HEK293 (cell line): Measurements from ENCODE around the gene CIZ1.

Source experiments
- CTCF ChIA-PET: fragments of 350-600 bp; formaldehyde crosslinking; extraction: SDS; loops from one replicate; lab custom pipeline; 2021; ENCODE audit warnings: antibody characterized with exemption; lab: Yijun Ruan, JAX
- POLR2A ChIA-PET: fragments of 300-600 bp; formaldehyde crosslinking; extraction: SDS; loops from one replicate; lab custom pipeline; 2020; ENCODE audit warnings: antibody characterized with exemption, inconsistent platforms; lab: Yijun Ruan, JAX
- H3K27ac ChIP-seq: fragments of 200-500 bp; sonication (Bioruptor generic); 2 replicates; pipeline ENCODE4 v1.5.1; 2014; ENCODE audit warnings: low read depth, low read length, control low read depth, inconsistent platforms; ENCODE audit errors: extremely low read depth
- H3K36me3 ChIP-seq, 2 experiments: fragments of 200-500 bp in 1 of 2; sonication (Bioruptor generic) in 1 of 2; 1 replicate in 1 of 2; 2 replicates in 1 of 2; pipeline ENCODE4 v1.5.1; 2014 to 2017; ENCODE audit warnings: inconsistent platforms in 2 of 2, low read length in 2 of 2; ENCODE audit not compliant: control insufficient read depth in 2 of 2, insufficient read depth in 1 of 2
- H3K4me1 ChIP-seq: fragments of 200-500 bp; sonication (Bioruptor generic); 2 replicates; pipeline ENCODE4 v1.5.1; 2014; ENCODE audit warnings: mild to moderate bottlenecking, low read length, inconsistent platforms; ENCODE audit not compliant: control insufficient read depth, insufficient read depth
- H3K4me3 ChIP-seq: 2 replicates; pipeline ENCODE4 v1.5.1; 2011; ENCODE audit warnings: low read depth, mild to moderate bottlenecking, control low read depth, low read length, moderate library complexity
- H3K9me3 ChIP-seq: fragments of 200-500 bp; sonication (Bioruptor generic); 2 replicates; pipeline ENCODE4 v1.5.1; 2014; ENCODE audit warnings: low read depth, low read length, inconsistent platforms; ENCODE audit not compliant: control insufficient read depth, insufficient read depth
- AEBP2 ChIP-seq: fragments of 450-650 bp; formaldehyde crosslinking; IDR thresholded peaks from 2 replicates; pipeline ENCODE4 v1.5.1; 2016; ENCODE audit warnings: missing biosample characterization, missing genetic modification characterization, borderline replicate concordance
- BCL11A ChIP-seq: fragments of 450-650 bp; formaldehyde crosslinking; IDR thresholded peaks from 2 replicates; pipeline ENCODE4 v1.5.1; 2016; ENCODE audit warnings: low read depth, missing biosample characterization, missing genetic modification characterization
- GLIS2 ChIP-seq: fragments of 450-650 bp; formaldehyde crosslinking; IDR thresholded peaks from 2 replicates; pipeline ENCODE4 v1.5.1; 2016; ENCODE audit warnings: missing biosample characterization, missing genetic modification characterization
- HOXD13 ChIP-seq: sonication (generic); formaldehyde crosslinking; IDR thresholded peaks from 2 replicates; pipeline ENCODE4 v1.8.0; 2022; ENCODE audit warnings: missing genetic modification reagents, borderline replicate concordance
- KLF1 ChIP-seq: fragments of 450-650 bp; formaldehyde crosslinking; IDR thresholded peaks from 2 replicates; pipeline ENCODE4 v1.5.1; 2016; ENCODE audit warnings: missing biosample characterization, missing genetic modification characterization
- KLF8 ChIP-seq: fragments of 450-650 bp; formaldehyde crosslinking; IDR thresholded peaks from 2 replicates; pipeline ENCODE4 v1.5.1; 2016; ENCODE audit warnings: missing biosample characterization, missing genetic modification characterization
- SP2 ChIP-seq: fragments of 450-650 bp; formaldehyde crosslinking; IDR thresholded peaks from 2 replicates; pipeline ENCODE4 v1.5.1; 2016; ENCODE audit warnings: missing biosample characterization, missing genetic modification characterization
- ZBTB11 ChIP-seq: fragments of 450-650 bp; formaldehyde crosslinking; conservative IDR thresholded peaks from 2 replicates; pipeline ENCODE4 v1.5.1; 2016; ENCODE audit warnings: low read depth, missing biosample characterization, missing genetic modification characterization
- ZBTB17 ChIP-seq: fragments of 450-650 bp; formaldehyde crosslinking; IDR thresholded peaks from 2 replicates; pipeline ENCODE4 v1.5.1; 2016; ENCODE audit warnings: missing biosample characterization, missing genetic modification characterization
- ZBTB21 ChIP-seq: fragments of 450-650 bp; formaldehyde crosslinking; IDR thresholded peaks from 2 replicates; pipeline ENCODE4 v1.5.1; 2017; ENCODE audit warnings: missing biosample characterization, missing genetic modification characterization
- ZNF114 ChIP-seq: fragments of 450-650 bp; formaldehyde crosslinking; IDR thresholded peaks from 2 replicates; pipeline ENCODE4 v1.5.0; 2017; ENCODE audit warnings: missing biosample characterization, missing genetic modification characterization
- ZNF140 ChIP-seq: fragments of 450-650 bp; formaldehyde crosslinking; IDR thresholded peaks from 2 replicates; pipeline ENCODE4 v1.5.1; 2016; ENCODE audit warnings: missing biosample characterization, missing genetic modification characterization
- ZNF18 ChIP-seq: fragments of 450-650 bp; formaldehyde crosslinking; IDR thresholded peaks from 2 replicates; pipeline ENCODE4 v1.5.1; 2016; ENCODE audit warnings: missing biosample characterization, missing genetic modification characterization
- ZNF239 ChIP-seq: fragments of 450-650 bp; formaldehyde crosslinking; IDR thresholded peaks from 2 replicates; pipeline ENCODE4 v1.5.1; 2016; ENCODE audit warnings: missing biosample characterization, missing genetic modification characterization
- ZNF248 ChIP-seq: fragments of 450-650 bp; formaldehyde crosslinking; IDR thresholded peaks from 2 replicates; pipeline ENCODE4 v1.5.1; 2017; ENCODE audit warnings: missing biosample characterization, missing genetic modification characterization
- ZNF302 ChIP-seq: fragments of 450-650 bp; formaldehyde crosslinking; IDR thresholded peaks from 2 replicates; pipeline ENCODE4 v1.5.1; 2016; ENCODE audit warnings: missing biosample characterization, missing genetic modification characterization, low read depth
- ZNF324 ChIP-seq: fragments of 450-650 bp; formaldehyde crosslinking; IDR thresholded peaks from 2 replicates; pipeline ENCODE4 v1.5.1; 2016; ENCODE audit warnings: missing biosample characterization, missing genetic modification characterization
- ZNF341 ChIP-seq: fragments of 450-650 bp; formaldehyde crosslinking; IDR thresholded peaks from 2 replicates; pipeline ENCODE4; 2016; ENCODE audit warnings: low read depth, missing biosample characterization, missing genetic modification characterization
- ZNF488 ChIP-seq: fragments of 450-650 bp; formaldehyde crosslinking; IDR thresholded peaks from 2 replicates; pipeline ENCODE4 v1.5.1; 2016; ENCODE audit warnings: missing biosample characterization, missing genetic modification characterization
- ZNF585B ChIP-seq: fragments of 450-650 bp; formaldehyde crosslinking; IDR thresholded peaks from 2 replicates; pipeline ENCODE4 v1.5.1; 2016; ENCODE audit warnings: missing biosample characterization, missing genetic modification characterization
- ZNF600 ChIP-seq: fragments of 450-650 bp; formaldehyde crosslinking; IDR thresholded peaks from 2 replicates; pipeline ENCODE4 v1.5.1; 2016; ENCODE audit warnings: missing biosample characterization, missing genetic modification characterization
- ZNF639 ChIP-seq: fragments of 450-650 bp; formaldehyde crosslinking; IDR thresholded peaks from 2 replicates; pipeline ENCODE4 v1.5.1; 2016; ENCODE audit warnings: missing biosample characterization, missing genetic modification characterization
- ZNF776 ChIP-seq: fragments of 450-650 bp; formaldehyde crosslinking; IDR thresholded peaks from 2 replicates; pipeline ENCODE4 v1.5.0; 2017; ENCODE audit warnings: missing biosample characterization, missing genetic modification characterization, borderline replicate concordance
- ZNF785 ChIP-seq: fragments of 450-650 bp; formaldehyde crosslinking; IDR thresholded peaks from 2 replicates; pipeline ENCODE4 v1.5.1; 2016; ENCODE audit warnings: missing biosample characterization, missing genetic modification characterization
- ZSCAN30 ChIP-seq: fragments of 450-650 bp; IDR thresholded peaks from 2 replicates; pipeline ENCODE4 v1.5.1; 2018; ENCODE audit warnings: missing biosample characterization, mild to moderate bottlenecking, missing genetic modification characterization, moderate library complexity
- ZSCAN5A ChIP-seq: fragments of 450-650 bp; formaldehyde crosslinking; IDR thresholded peaks from 2 replicates; pipeline ENCODE4 v1.5.1; 2016; ENCODE audit warnings: missing biosample characterization, missing genetic modification characterization

CIZ1 gene

GRCh38 chr9:128204858-128205257 lies 13.5 kb upstream of the CIZ1 start (continued):
- TF ChIP-seq ZNF140 (no peak), ZNF600 (tag by site-specific recombination) (no peak), HOXD13 (no peak), BCL11A (tag by site-specific recombination) (no peak), ZNF18 (tag by site-specific recombination) (no peak), ZNF639 (tag by site-specific recombination) (no peak), ZBTB11 (no peak), KLF1 (tag by site-specific recombination) (no peak), SP2 (tag by site-specific recombination) (no peak), AEBP2 (no peak), ZNF488 (tag by site-specific recombination) (no peak), ZBTB21 (tag by site-specific recombination) (no peak)
- TF ChIP-seq, all 188 proteins: peak for 0

GRCh38 chr9:128203707-128204551 lies 12.6 kb upstream of the CIZ1 start:
- H3K36me3 ChIP-seq, result no peaks in the 10 kb centered on the region
- ChIA-PET POLR2A (interaction anchor here (1.3 kb wide), 1 partner anchor 14 kb away, joined by 3 read pairs; no protein-coding TSS in a partner anchor), CTCF (interaction anchor here (0.6 to 1.1 kb wide), 12 partner anchors 8 to 1010 kb away, joined by 3 to 11 read pairs (median 4); no protein-coding TSS in a partner anchor)
- no peaks in the 10 kb centered on the region for H3K4me1 ChIP-seq
- H3K27ac ChIP-seq, result peak overlapping the region; percentile 7; the same call in 1 of the 2 replicates
- H3K4me3 ChIP-seq, result peak overlapping the region; percentile 68
- no peaks in the 10 kb centered on the region for H3K9me3 ChIP-seq
- TF ChIP-seq ZNF324 (peak; percentile 36), ZNF341 (peak; percentile 98), GLIS2 (tag by site-specific recombination) (peak; percentile 95), ZSCAN5A (tag by site-specific recombination) (no peak), ZNF248 (tag by site-specific recombination) (no peak), ZNF776 (tag by site-specific recombination) (no peak), ZNF585B (tag by site-specific recombination) (no peak), ZNF239 (tag by site-specific recombination) (no peak), ZNF785 (tag by site-specific recombination) (no peak), ZSCAN30 (tag by site-specific recombination) (0 out of 2 replicates have a peak, but pooled peaks have one; percentile 10), ZNF114 (tag by site-specific recombination) (no peak), ZBTB17 (tag by site-specific recombination) (peak; percentile 62; the same call in 1 of the 2 replicates), SP2 (tag by site-specific recombination) (no peak), KLF8 (tag by site-specific recombination) (no peak), ZNF302 (tag by site-specific recombination) (no peak)
